Measurements from ENCODE around the gene ATG2B. TPM values are rescaled to one million over a fixed set of nuclear protein-coding genes. Genes with fewer than 3 reads are reported as not detected.

The ATG2B gene
- total RNA-seq, 4 donors from 2014 or later = 28.4 to 55.1 (median 40.0) TPM

- Histone ChIP-seq H3K27me3 (no peaks in the 10 kb centered on the region), H3K27ac (no peak overlapping the region), H3K9me3 (no peaks in the 10 kb centered on the region), H3K4me3 (replicated peaks in 1 of 3) (no peak overlapping the region), H3K36me3 (peaks cover 5 to 8% of the 10 kb centered on the region in 2 donors), H3K4me1 (no peaks in the 10 kb centered on the region)
- intact Hi-C loops (cut with DNase I) = no loop called here
- TF ChIP-seq POLR2A (IDR thresholded peaks at IDR 0.05) (no peak), CTCF (IDR thresholded peaks at IDR 0.05) (no peak)
- WGBS, 2 donors = 100% methylated on average over 1 to 2 of the region's 2 CpGs
- DNase-seq = no peak
These were observed 125.5 kb downstream of the ATG2B start for GRCh38 chr14:96237641-96238040.

GRCh38 chr14:96235426-96235825, 127.7 kb downstream of the ATG2B start:
- Histone ChIP-seq H3K4me3 (replicated peaks in 1 of 3) (no peak overlapping the region), H3K9me3 (no peaks in the 10 kb centered on the region), H3K27me3 (no peaks in the 10 kb centered on the region), H3K4me1 (no peaks in the 10 kb centered on the region), H3K36me3 (no peaks in the 10 kb centered on the region), H3K27ac (no peak overlapping the region)
- TF ChIP-seq POLR2A (IDR thresholded peaks at IDR 0.05) = no peak
- TF ChIP-seq CTCF (IDR thresholded peaks at IDR 0.05) = no peak
- intact Hi-C loops (cut with DNase I) = no loop called here
- 78 to 89% methylated on average over 4 of the region's 4 CpGs for WGBS, 2 donors
- no peak for DNase-seq

GRCh38 chr14:96233661-96234060, 129.5 kb downstream of the ATG2B start:
- no peaks in the 10 kb centered on the region for H3K9me3 ChIP-seq
- H3K4me3 ChIP-seq (replicated peaks in 1 of 3) = no peak overlapping the region
- intact Hi-C loops (cut with DNase I) = no loop called here
- no peaks in the 10 kb centered on the region for H3K27me3 ChIP-seq
- H3K4me1 ChIP-seq = no peaks in the 10 kb centered on the region
- WGBS, 2 donors = 63 to 68% methylated on average over 3 of the region's 3 CpGs
- DNase-seq = no peak
- H3K36me3 ChIP-seq = no peaks in the 10 kb centered on the region
- no peak for TF ChIP-seq POLR2A (IDR thresholded peaks at IDR 0.05)
- TF ChIP-seq CTCF (IDR thresholded peaks at IDR 0.05) = no peak
- no peak overlapping the region for H3K27ac ChIP-seq

DNA sequence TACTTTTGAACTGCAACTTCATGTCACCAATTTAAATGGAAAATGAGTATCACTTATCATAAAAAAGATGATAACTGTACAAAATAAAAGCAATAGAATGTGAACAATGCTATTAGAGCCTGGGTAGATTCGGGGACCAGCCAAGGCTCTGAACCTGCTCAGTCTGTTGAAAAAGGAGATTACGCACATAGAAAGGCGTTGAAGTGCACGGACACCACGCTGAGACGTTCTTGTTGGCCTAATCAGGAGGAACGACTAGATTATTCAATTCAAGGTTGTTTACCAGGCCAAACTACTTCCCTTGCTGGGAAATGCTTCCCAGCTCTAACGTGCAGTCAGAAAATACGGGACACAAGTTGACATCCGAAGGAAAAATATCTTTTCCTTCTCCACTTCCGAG, 130.6 kb downstream of the ATG2B start:
- H3K27ac ChIP-seq = no peak overlapping the region
- TF ChIP-seq CTCF (IDR thresholded peaks at IDR 0.05) = no peak
- TF ChIP-seq POLR2A (IDR thresholded peaks at IDR 0.05) = no peak
- no peak overlapping the region for H3K4me3 ChIP-seq (replicated peaks in 1 of 3)
- intact Hi-C loops (cut with DNase I) = no loop called here
- no peaks in the 10 kb centered on the region for H3K4me1 ChIP-seq
- no peaks in the 10 kb centered on the region for H3K36me3 ChIP-seq
- no peaks in the 10 kb centered on the region for H3K27me3 ChIP-seq
- DNase-seq = no peak
- no peaks in the 10 kb centered on the region for H3K9me3 ChIP-seq
- 71 to 76% methylated on average over 11 of the region's 11 CpGs for WGBS, 2 donors

GRCh38 chr14:96231526-96232130, 131.5 kb downstream of the ATG2B start:
- DNase-seq = no peak
- no peaks in the 10 kb centered on the region for H3K27me3 ChIP-seq
- TF ChIP-seq POLR2A (IDR thresholded peaks at IDR 0.05) (no peak), CTCF (IDR thresholded peaks at IDR 0.05) (no peak)
- no peaks in the 10 kb centered on the region for H3K9me3 ChIP-seq
- H3K4me3 ChIP-seq (replicated peaks in 1 of 3) = no peak overlapping the region
- 82 to 95% methylated on average over 11 to 12 of the region's 12 CpGs for WGBS, 2 donors
- H3K36me3 ChIP-seq = no peaks in the 10 kb centered on the region
- intact Hi-C loops (cut with DNase I) = no loop called here
- H3K4me1 ChIP-seq = no peaks in the 10 kb centered on the region
- H3K27ac ChIP-seq = no peak overlapping the region

Measured in thyroid gland (tissue), 4 donors.